HCT116 (cell line): ENCODE measurements around the gene SNX3.

Experiments
- CBX3 ChIP-seq: IDR thresholded peaks from 2 replicates; pipeline ENCODE4 v1.6.1; 2012; ENCODE audit warnings: low read depth
- EGR1 ChIP-seq: IDR thresholded peaks from 2 replicates; pipeline ENCODE4 v1.6.1; 2012; ENCODE audit warnings: low read depth
- EZH2phosphoT487 ChIP-seq: fragments of 200-600 bp; IDR thresholded peaks from 2 replicates; pipeline ENCODE4 v1.6.1; 2018; ENCODE audit warnings: antibody characterized with exemption, borderline replicate concordance
- FOSL1 ChIP-seq: IDR thresholded peaks from 2 replicates; pipeline ENCODE4 v1.6.1; 2012; ENCODE audit warnings: low read depth
- POLR2A ChIP-seq: IDR thresholded peaks from 2 replicates; pipeline ENCODE4 v1.7.0; 2011; ENCODE audit warnings: borderline replicate concordance; ENCODE audit not compliant: insufficient read depth, insufficient read length; ENCODE audit errors: extremely low read depth
- POLR2AphosphoS5 ChIP-seq: IDR thresholded peaks from 2 replicates; pipeline ENCODE4 v1.6.1; 2011; ENCODE audit warnings: mild to moderate bottlenecking, low read depth, low read length, moderate library complexity
- RAD21 ChIP-seq: IDR thresholded peaks from 2 replicates; pipeline ENCODE4 v1.6.1; 2012; ENCODE audit warnings: low read depth, mild to moderate bottlenecking
- SP1 ChIP-seq: IDR thresholded peaks from 2 replicates; pipeline ENCODE4 v1.6.1; 2012; ENCODE audit warnings: low read depth
- TCF7L2 ChIP-seq: IDR thresholded peaks from 2 replicates; pipeline ENCODE4 v1.7.0; 2011; ENCODE audit warnings: borderline replicate concordance, inconsistent platforms; ENCODE audit not compliant: insufficient read depth, insufficient read length; ENCODE audit errors: extremely low read depth
- YY1 ChIP-seq: IDR thresholded peaks from 2 replicates; pipeline ENCODE4 v1.6.1; 2011; ENCODE audit warnings: low read length, low read depth, moderate library complexity, mild to moderate bottlenecking; ENCODE audit not compliant: insufficient replicate concordance; ENCODE audit errors: extremely low read depth
- ZNF274 ChIP-seq: fragments of 200-500 bp; sonication (Bioruptor generic); IDR thresholded peaks from 2 replicates; pipeline ENCODE4 v1.6.1; 2014; ENCODE audit warnings: mild to moderate bottlenecking, low read depth, low read length, inconsistent platforms
- TF ChIP-seq, protein P1 (sequence below), 3 experiments: fragments of 200-600 bp in 1 of 3; sonication (generic) in 1 of 3; IDR thresholded peaks in 2 of 3; conservative IDR thresholded peaks in 1 of 3; 2 replicates each; pipeline ENCODE4 v1.5.1; 2012 to 2017; ENCODE audit warnings: low read depth in 2 of 3, low read length in 2 of 3, antibody characterized with exemption in 1 of 3, borderline replicate concordance in 1 of 3, control low read depth in 1 of 3, mild to moderate bottlenecking in 1 of 3, mixed read lengths in 1 of 3, mixed run types in 1 of 3, moderate library complexity in 1 of 3; ENCODE audit not compliant: insufficient read depth in 1 of 3
- TF ChIP-seq, protein P2 (sequence below): IDR thresholded peaks from 2 replicates; pipeline ENCODE4 v1.6.1; 2012
- TF ChIP-seq, protein P3 (sequence below): IDR thresholded peaks from 2 replicates; pipeline ENCODE4 v1.6.1; 2012; ENCODE audit warnings: low read depth

DNA sequence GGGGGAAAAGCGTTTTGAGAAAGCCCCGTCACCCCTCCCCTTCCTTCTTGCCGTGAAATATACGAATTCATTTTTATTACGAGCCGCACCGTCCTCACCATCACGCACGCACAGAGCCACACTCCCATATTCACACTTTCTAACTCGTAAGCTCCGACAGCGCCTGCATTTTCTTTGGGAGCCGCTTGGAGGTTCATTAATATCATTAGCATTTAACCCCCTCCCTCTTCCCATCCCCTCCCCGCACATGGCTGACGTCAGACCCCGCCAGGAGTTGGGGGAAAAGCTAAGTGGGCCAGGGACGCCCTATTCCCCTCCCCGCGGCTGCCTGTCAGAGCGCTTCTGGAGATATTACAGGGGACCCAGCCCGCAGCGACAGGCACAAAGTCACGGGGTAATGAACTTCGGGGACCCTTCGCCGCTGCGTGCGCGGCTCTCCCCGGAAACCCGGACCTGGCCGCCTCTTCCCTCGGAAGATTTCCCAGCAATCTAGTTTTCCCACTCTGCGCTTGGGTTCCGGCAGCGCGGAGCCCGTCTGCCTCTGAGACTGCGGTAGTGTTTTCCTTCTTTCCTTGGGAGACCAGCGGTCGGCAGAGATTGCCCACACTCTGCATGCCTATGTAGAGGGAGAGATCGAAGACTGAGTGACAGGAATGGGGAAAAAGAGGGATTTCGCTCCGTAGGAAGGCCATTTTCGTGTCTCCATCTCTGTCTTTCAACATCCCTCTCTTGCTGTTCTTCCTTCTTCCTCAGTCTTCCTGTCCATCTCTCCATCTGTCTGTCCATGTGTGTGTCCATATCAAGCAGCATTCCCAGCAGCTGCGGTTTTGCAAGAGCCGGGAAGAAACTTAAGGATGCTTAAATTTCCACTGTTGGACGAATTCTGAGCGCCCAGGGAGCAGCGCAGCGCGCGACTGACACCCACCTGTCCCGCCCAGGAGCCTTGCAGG is 94.9 kb downstream of the SNX3 start, which contains the start of gene NR2E1:
- TF ChIP-seq, protein P1, sequence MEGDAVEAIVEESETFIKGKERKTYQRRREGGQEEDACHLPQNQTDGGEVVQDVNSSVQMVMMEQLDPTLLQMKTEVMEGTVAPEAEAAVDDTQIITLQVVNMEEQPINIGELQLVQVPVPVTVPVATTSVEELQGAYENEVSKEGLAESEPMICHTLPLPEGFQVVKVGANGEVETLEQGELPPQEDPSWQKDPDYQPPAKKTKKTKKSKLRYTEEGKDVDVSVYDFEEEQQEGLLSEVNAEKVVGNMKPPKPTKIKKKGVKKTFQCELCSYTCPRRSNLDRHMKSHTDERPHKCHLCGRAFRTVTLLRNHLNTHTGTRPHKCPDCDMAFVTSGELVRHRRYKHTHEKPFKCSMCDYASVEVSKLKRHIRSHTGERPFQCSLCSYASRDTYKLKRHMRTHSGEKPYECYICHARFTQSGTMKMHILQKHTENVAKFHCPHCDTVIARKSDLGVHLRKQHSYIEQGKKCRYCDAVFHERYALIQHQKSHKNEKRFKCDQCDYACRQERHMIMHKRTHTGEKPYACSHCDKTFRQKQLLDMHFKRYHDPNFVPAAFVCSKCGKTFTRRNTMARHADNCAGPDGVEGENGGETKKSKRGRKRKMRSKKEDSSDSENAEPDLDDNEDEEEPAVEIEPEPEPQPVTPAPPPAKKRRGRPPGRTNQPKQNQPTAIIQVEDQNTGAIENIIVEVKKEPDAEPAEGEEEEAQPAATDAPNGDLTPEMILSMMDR (IDR thresholded peaks at IDR 0.05 in 2 of 3, conservative IDR thresholded peaks at IDR 0.05 in 1 of 3; ENCODE audit: borderline replicate concordance in 1 of 3, insufficient read depth in 1 of 3, low read depth in 2 of 3, low read length in 2 of 3) = no peak
- TF ChIP-seq YY1 (no peak), FOSL1 (no peak), POLR2A (no peak), EZH2phosphoT487 (no peak), EGR1 (no peak), CBX3 (no peak), SP1 (no peak), POLR2AphosphoS5 (no peak), RAD21 (no peak), TCF7L2 (no peak), ZNF274 (no peak)
- TF ChIP-seq, protein P2, sequence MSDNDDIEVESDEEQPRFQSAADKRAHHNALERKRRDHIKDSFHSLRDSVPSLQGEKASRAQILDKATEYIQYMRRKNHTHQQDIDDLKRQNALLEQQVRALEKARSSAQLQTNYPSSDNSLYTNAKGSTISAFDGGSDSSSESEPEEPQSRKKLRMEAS = no peak
- TF ChIP-seq, protein P3, sequence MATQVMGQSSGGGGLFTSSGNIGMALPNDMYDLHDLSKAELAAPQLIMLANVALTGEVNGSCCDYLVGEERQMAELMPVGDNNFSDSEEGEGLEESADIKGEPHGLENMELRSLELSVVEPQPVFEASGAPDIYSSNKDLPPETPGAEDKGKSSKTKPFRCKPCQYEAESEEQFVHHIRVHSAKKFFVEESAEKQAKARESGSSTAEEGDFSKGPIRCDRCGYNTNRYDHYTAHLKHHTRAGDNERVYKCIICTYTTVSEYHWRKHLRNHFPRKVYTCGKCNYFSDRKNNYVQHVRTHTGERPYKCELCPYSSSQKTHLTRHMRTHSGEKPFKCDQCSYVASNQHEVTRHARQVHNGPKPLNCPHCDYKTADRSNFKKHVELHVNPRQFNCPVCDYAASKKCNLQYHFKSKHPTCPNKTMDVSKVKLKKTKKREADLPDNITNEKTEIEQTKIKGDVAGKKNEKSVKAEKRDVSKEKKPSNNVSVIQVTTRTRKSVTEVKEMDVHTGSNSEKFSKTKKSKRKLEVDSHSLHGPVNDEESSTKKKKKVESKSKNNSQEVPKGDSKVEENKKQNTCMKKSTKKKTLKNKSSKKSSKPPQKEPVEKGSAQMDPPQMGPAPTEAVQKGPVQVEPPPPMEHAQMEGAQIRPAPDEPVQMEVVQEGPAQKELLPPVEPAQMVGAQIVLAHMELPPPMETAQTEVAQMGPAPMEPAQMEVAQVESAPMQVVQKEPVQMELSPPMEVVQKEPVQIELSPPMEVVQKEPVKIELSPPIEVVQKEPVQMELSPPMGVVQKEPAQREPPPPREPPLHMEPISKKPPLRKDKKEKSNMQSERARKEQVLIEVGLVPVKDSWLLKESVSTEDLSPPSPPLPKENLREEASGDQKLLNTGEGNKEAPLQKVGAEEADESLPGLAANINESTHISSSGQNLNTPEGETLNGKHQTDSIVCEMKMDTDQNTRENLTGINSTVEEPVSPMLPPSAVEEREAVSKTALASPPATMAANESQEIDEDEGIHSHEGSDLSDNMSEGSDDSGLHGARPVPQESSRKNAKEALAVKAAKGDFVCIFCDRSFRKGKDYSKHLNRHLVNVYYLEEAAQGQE = no peak
